Type B pancreatic cell (in vitro differentiated cells): ENCODE data around the gene GH1. TPM values are rescaled to one million over a fixed set of nuclear protein-coding genes. Genes with fewer than 3 reads are reported as not detected.

Experiments
- DNase-seq: peaks from one replicate; pipeline ENCODE4 v3.0.0; 2021; ENCODE audit warnings: mixed read lengths; ENCODE audit not compliant: unreplicated experiment; ENCODE audit errors: extremely low spot score
- H3K27ac Mint-ChIP-seq: 2 replicates; pipeline ENCODE4 v1.8.0; 2021; ENCODE audit warnings: mild to moderate bottlenecking, mixed read lengths
- H3K27me3 Mint-ChIP-seq: 2 replicates; pipeline ENCODE4 v1.8.0; 2021; ENCODE audit warnings: mixed read lengths
- H3K36me3 Mint-ChIP-seq: 2 replicates; pipeline ENCODE4 v1.8.0; 2021; ENCODE audit warnings: mixed read lengths
- H3K4me1 Mint-ChIP-seq: one replicate; pipeline ENCODE4 v1.8.0; 2021; ENCODE audit warnings: mixed read lengths; ENCODE audit not compliant: unreplicated experiment
- H3K4me3 Mint-ChIP-seq: 2 replicates; pipeline ENCODE4 v1.8.0; 2021; ENCODE audit warnings: mild to moderate bottlenecking, mixed read lengths
- H3K9me3 Mint-ChIP-seq: 2 replicates; pipeline ENCODE4 v1.8.0; 2021; ENCODE audit warnings: mixed read lengths
- total RNA-seq: library from RNA; stranded (reverse); gene quantifications from 2 replicates; pipeline ENCODE4 v1.2.1, GENCODE V29; 2021; ENCODE audit warnings: low replicate concordance
- TF ChIP-seq, protein P1 (sequence below): fragments of 200-600 bp; sonication (generic); conservative IDR thresholded peaks from 2 replicates; pipeline ENCODE4 v1.5.0; 2021; ENCODE audit warnings: antibody characterized with exemption, mild to moderate bottlenecking

GH1 gene
- total RNA-seq, 1 donor from 2014 or later, result not detected

GRCh38 chr17:63960430-63960829, 41.8 kb upstream of the GH1 start:
- no peaks in the 10 kb centered on the region for H3K4me1 Mint-ChIP-seq
- no peak overlapping the region for H3K27ac Mint-ChIP-seq
- TF ChIP-seq, protein P1, sequence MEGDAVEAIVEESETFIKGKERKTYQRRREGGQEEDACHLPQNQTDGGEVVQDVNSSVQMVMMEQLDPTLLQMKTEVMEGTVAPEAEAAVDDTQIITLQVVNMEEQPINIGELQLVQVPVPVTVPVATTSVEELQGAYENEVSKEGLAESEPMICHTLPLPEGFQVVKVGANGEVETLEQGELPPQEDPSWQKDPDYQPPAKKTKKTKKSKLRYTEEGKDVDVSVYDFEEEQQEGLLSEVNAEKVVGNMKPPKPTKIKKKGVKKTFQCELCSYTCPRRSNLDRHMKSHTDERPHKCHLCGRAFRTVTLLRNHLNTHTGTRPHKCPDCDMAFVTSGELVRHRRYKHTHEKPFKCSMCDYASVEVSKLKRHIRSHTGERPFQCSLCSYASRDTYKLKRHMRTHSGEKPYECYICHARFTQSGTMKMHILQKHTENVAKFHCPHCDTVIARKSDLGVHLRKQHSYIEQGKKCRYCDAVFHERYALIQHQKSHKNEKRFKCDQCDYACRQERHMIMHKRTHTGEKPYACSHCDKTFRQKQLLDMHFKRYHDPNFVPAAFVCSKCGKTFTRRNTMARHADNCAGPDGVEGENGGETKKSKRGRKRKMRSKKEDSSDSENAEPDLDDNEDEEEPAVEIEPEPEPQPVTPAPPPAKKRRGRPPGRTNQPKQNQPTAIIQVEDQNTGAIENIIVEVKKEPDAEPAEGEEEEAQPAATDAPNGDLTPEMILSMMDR, result no peak
- no peaks in the 10 kb centered on the region for H3K9me3 Mint-ChIP-seq
- H3K27me3 Mint-ChIP-seq, result peaks cover 10% of the 10 kb centered on the region
- no peaks in the 10 kb centered on the region for H3K36me3 Mint-ChIP-seq
- H3K4me3 Mint-ChIP-seq, result no peak overlapping the region
- DNase-seq, result no peak

- H3K36me3 Mint-ChIP-seq, result no peaks in the 10 kb centered on the region
- DNase-seq, result no peak
- no peak overlapping the region for H3K4me3 Mint-ChIP-seq
- no peak overlapping the region for H3K27ac Mint-ChIP-seq
- TF ChIP-seq, protein P1, result no peak
- H3K9me3 Mint-ChIP-seq, result no peaks in the 10 kb centered on the region
- peaks cover 10% of the 10 kb centered on the region for H3K27me3 Mint-ChIP-seq
- H3K4me1 Mint-ChIP-seq, result no peaks in the 10 kb centered on the region
These were observed 41.4 kb upstream of the GH1 start for GRCh38 chr17:63960006-63960405.

DNA sequence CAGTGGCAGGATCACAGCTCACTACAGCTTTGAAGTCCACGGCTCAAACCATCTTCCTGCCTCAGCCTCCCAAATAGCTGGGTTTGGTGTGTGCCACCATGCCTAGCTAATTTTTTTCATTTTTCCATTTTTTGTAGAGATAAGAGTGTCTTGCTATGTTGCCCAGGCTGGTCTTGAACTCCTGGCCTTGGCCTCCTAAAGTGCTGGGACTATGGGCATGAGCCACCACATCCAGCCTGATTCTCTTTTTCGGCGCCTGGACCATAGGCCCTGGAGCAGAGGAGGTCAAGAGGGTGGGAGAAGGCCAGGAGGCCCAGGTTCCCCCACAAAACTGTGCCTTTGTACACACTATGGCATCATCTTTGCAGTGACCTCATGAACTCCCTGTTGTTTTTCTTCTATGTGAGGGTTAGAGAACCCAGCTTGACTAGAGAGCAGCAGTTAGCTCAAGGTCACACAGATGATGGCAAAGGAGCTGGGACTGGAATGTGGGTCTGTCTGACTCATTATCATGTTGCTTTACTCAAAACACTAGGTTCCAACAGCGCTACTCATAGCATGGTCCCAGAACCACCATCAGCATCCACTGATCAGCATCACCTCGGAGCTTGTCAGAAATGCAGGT, 37.8 kb upstream of the GH1 start:
- Mint-ChIP-seq H3K4me3 (no peak overlapping the region), H3K4me1 (no peaks in the 10 kb centered on the region), H3K36me3 (no peaks in the 10 kb centered on the region), H3K27me3 (peaks cover 12% of the 10 kb centered on the region), H3K9me3 (no peaks in the 10 kb centered on the region), H3K27ac (no peak overlapping the region)
- TF ChIP-seq, protein P1, result no peak
- DNase-seq, result no peak

DNA sequence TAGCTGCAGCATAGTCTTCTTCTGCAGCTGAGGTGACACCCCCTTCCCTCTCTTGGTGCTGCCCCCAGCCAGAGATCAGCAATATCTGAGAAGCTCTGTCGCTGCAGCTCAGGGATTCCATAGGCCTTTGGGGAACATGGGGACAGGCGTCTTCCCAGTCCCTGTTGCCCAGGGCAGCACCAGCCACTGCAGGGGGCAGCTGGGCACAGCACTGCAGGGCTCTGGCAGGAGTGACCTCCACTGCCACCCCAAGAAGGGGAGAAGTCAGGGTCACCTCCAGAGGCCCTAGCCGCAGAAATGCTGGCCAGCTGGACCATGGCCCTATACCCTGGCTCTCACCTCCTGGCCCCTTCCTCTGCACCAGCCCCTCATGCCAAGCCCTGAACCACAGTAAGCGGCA, 37.2 kb upstream of the GH1 start:
- H3K9me3 Mint-ChIP-seq, result no peaks in the 10 kb centered on the region
- no peaks in the 10 kb centered on the region for H3K4me1 Mint-ChIP-seq
- H3K27ac Mint-ChIP-seq, result no peak overlapping the region
- DNase-seq, result no peak
- TF ChIP-seq, protein P1, result no peak
- no peaks in the 10 kb centered on the region for H3K36me3 Mint-ChIP-seq
- no peak overlapping the region for H3K4me3 Mint-ChIP-seq
- H3K27me3 Mint-ChIP-seq, result peaks cover 15% of the 10 kb centered on the region

DNA sequence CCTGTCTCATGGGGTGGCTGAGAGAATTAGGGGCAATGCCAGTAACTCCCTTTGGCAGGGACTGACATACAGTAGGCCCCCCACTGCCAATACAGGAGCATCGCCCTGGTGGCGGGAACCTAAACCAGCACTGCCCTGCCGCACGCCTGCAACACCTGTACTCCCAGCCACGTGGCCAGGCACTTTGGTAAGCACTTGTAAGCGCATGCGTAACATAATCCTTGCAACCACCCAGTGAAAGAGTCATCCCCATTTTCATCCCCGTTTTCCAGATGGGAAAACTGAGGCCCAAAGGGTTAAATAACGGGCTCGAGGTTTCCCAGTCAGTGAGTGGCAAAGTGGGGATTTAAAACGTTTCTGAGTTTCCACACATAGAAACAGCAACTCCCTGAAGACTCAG, 36.6 kb upstream of the GH1 start:
- no peak overlapping the region for H3K27ac Mint-ChIP-seq
- no peaks in the 10 kb centered on the region for H3K4me1 Mint-ChIP-seq
- TF ChIP-seq, protein P1, result no peak
- no peaks in the 10 kb centered on the region for H3K9me3 Mint-ChIP-seq
- no peaks in the 10 kb centered on the region for H3K36me3 Mint-ChIP-seq
- no peak overlapping the region for H3K4me3 Mint-ChIP-seq
- peaks cover 15% of the 10 kb centered on the region for H3K27me3 Mint-ChIP-seq
- no peak for DNase-seq
